CD4-positive, alpha-beta T cell treated with Interleukin-17A for 1 hour (primary cell): ENCODE data around the gene DDOST.

ENCODE experiments used
- DNase-seq: peaks from one replicate; pipeline ENCODE4 v3.0.0-alpha.2; 2020

Gene DDOST

DNA sequence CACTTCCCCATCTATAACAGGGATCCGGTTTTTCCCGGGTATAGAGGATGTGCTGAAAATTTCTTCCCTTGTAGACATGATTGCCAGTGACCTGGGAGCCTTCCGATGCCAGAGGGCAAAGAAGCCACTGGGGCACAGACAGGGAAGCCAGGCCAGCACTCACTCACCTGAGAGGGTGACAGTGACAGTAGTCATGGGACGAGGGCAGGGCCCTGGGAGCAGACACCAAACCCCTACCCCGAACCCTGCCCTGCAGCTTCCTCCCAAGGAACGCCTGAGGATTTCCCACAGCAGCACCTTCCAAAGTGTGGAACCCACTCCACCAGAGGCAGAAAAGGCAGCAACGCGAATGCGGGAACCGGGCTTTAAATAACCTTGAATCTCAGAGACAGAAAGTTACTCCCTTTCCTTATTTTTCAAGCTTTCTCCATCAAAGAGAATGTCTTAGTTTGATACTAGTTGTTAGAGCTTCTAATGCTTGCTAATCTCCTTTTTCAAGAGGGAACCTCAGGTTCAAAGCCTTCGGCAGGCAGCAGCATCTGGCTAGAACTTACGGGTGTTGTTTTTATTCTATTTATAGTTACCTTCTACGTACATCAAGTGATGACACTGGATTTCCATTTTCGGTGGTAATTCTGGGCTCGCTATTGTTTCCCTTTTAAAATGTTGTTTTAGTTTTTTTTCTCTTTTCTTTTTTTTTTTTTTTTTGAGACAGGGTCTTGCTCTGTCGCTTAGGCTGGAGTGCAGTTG is 2.8 kb downstream of the DDOST start:
- DNase-seq, result no peak

GRCh38 chr1:20657024-20657423 is 4.1 kb downstream of the DDOST start:
- DNase-seq, result no peak

DNA sequence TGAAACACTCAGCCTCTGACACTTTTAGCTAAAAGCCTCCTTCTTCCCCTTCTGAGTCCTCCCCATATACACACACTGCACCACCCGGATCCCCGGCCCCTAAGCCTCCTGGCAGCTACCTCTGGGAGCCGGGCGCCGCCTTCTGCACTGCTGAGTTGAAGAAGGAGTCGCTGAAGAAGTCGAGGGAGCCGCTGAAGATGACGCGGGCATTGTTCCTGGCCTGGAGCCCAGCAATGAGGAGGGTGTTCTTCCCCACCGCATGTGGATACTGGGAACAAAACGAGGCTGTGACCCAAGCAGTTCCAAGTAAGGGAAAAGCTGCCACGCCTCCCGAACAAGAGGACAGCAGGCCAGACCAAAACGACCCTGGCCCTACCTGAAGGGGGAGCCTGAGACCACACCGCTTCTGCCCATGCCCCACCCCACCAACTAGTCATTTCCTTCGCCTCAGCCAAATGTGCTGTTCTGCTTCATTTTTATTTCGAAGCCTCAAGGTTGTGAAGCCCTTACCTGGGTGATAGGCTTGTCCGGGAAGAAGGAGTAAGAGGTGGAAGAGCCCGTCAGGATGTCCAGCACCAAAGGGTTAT is 7.0 kb downstream of the DDOST start:
- no peak for DNase-seq

DNA sequence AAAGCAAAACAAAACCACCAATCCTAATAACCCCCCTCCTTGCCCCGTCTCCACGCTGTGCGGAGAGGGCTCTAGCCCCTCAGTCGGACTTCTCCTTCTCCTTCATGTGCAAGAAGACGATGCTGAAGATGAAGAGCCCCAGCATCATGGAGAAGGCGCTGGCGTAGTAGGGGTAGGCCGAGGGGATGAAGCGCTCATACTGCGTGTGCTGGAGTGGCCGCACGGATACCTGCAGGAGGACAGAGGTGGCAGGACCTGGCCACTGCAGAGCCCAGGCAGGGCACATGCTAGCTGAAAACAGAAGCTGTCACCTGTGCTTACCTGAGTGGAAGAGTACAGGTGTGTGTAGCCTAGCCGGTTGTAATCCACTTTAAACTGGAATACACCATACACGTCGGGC is 8.9 kb downstream of the DDOST start:
- no peak for DNase-seq

DNA sequence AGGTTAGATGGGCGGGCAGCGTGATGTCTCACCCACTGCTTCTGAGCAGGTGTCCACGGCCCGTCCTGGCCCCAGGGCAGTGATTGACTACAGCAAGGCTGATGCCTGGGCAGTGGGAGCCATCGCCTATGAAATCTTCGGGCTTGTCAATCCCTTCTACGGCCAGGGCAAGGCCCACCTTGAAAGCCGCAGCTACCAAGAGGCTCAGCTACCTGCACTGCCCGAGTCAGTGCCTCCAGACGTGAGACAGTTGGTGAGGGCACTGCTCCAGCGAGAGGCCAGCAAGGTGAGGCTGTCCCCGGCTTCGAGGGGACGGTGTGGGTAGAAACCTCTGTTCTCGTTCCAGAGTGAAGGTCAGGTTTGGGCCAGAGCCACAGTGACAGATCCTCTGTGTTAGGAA is 12.2 kb downstream of the DDOST start:
- DNase-seq, result no peak

GRCh38 chr1:20648438-20648837 is 12.7 kb downstream of the DDOST start:
- DNase-seq, result no peak

DNA sequence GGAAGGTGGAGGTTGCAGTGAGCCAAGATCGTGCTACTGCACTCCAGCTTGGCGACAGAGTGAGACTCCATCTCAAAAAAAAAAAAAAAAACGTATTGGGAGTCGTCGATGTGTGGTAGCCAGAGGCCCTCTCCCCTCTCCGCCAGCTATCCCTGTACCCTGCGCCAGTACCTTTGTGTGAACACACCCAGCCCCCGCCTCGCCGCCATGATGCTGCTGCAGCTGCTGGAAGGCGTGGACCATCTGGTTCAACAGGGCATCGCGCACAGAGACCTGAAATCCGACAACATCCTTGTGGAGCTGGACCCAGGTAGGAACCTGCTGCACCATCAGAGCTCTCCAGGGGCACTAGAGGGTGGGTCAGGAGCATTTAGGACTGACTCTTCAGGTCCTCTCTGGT is 15.8 kb downstream of the DDOST start:
- DNase-seq, result no peak

GRCh38 chr1:20644416-20644815 is 16.8 kb downstream of the DDOST start:
- DNase-seq, result no peak

DNA sequence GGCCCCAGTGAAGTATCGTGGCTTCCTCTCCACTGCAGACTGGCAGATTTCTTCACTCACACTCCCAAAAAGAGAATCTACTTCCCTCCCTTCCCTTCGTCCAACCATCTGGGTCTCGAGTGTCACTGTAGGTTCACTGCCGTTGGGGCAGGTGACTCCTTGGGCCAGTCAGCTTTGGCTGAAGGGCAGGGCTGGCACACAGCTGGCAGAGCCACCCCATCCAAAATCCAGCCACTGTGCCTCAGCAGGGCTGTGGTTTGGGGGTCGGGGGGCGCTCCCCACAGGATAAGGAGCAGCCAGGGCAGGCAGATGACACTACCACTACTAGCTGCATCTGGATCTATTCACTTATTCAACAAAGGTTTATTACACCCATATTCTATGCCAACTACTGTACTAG is 18.1 kb downstream of the DDOST start:
- no peak for DNase-seq

- no peak for DNase-seq
These were observed 19.2 kb downstream of the DDOST start for GRCh38 chr1:20641975-20642374.

- peak; percentile 68 for DNase-seq
These were observed 21.0 kb downstream of the DDOST start for GRCh38 chr1:20640183-20640597.

GRCh38 chr1:20636785-20637347 is 24.3 kb downstream of the DDOST start:
- DNase-seq, result no peak

DNA sequence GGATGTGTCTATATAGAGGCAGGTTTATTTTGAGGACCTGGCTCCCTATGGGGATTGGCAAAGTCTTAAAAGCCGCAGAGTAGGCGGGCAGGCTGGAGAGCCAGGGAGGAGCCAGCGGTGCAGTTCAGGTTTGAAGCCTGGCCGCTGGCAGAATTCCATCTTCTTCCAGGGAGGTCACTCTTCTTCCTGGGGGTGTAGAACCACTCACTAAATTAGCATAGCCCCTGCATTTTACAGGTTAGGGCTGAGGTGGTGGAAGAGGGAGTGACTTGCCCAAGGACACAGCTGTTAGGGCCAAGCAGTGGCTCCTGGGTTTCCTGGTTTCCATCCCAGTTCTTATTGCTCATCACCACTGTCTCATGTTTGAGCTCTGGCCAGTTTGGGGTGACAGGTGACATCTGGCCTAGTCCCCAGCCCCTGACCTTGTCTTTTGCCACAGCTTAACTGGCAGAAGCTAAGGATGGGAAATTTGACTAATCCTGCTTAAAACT is 26.5 kb downstream of the DDOST start:
- DNase-seq, result peak; percentile 38

GRCh38 chr1:20634065-20634593 is 27.0 kb downstream of the DDOST start:
- DNase-seq, result no peak

- DNase-seq, result peak; percentile 92
These were observed 27.7 kb downstream of the DDOST start, which contains the start of gene PINK1 for GRCh38 chr1:20633190-20634064. Gene PINK1, plus strand, starts transcription at chr1:20633458. Its CDS starts 91 bp downstream, at chr1:20633549.

GRCh38 chr1:20632386-20632785 is 28.8 kb downstream of the DDOST start:
- DNase-seq, result no peak

- DNase-seq, result no peak
These were observed 30.4 kb downstream of the DDOST start for GRCh38 chr1:20630729-20631128.

GRCh38 chr1:20626524-20626923 is 34.6 kb downstream of the DDOST start:
- DNase-seq, result no peak

- no peak for DNase-seq
These were observed 35.1 kb downstream of the DDOST start for GRCh38 chr1:20626098-20626427.

DNA sequence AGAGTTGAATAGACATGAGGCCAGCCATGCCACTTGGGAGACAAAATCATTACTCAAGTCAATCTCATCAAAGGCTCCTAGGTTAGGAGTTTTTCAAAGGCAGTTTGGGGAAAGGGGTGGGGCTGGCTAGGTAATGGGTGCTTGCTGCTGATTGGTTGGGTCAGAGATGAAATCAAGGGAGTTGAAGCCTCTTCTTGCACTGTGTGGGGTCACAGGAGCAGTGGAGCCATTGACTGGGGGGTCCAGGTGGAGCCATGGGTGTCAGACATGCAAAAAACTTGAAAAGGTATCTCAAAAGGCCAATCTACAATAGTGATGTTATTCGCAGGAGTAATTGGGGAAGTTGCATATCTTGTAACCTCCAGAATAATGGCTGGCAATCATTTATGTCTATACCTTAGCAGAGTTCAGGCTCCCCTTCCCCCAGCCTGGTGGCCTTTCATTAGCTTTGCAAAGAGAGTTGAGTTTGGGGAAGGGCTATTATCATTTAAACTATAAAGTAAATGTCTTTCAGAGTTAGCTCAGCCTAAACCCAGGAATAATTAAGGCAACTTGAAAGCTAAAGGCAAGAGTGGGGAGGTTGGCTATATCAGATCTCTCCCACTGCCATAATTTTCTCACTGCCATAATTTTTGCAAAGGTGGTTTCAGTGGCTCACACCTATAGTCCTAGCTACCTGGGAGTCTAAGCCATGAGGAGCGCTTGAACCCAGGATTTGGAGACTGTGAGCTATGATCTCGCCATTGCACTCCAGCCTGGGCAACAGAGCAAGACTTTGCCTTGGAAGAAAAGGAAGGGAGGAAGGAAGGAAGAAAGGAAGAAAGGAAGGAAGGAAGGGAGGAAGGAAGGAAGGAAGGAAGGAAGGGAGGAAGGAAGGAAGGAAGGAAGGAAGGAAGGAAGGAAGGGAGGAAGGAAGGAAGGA is 35.7 kb downstream of the DDOST start:
- DNase-seq, result no peak

DNA sequence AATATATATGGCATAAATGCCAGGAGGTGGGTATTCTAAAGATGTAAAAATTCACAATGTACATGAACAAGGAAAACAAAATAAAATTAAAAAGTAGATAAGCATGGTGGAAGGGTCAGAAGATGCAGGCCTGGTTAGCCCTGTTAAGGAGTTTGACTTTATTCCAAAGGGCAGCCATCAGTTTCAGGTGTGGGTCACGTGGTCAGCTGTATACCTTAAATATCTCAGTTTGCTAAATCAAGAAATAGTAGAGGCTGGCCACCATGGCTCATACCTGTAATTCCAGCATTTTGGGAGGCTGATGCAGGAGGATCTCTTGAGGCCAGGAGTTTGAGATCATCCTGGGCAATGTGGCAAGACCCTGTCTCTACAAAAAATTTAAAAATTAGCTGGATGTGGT is 36.5 kb downstream of the DDOST start:
- DNase-seq, result no peak

GRCh38 chr1:20621012-20621411 is 40.2 kb downstream of the DDOST start:
- no peak for DNase-seq
